DMS153 treated with DMSO at 0.1 percent for 48 hours (cell line): ENCODE measurements around the gene PITPNB.

Source experiments
- DNase-seq: peaks from one replicate; lab custom pipeline; 2025; ENCODE audit not compliant: unreplicated experiment; lab: John Stamatoyannopoulos, UW

Gene PITPNB

DNA sequence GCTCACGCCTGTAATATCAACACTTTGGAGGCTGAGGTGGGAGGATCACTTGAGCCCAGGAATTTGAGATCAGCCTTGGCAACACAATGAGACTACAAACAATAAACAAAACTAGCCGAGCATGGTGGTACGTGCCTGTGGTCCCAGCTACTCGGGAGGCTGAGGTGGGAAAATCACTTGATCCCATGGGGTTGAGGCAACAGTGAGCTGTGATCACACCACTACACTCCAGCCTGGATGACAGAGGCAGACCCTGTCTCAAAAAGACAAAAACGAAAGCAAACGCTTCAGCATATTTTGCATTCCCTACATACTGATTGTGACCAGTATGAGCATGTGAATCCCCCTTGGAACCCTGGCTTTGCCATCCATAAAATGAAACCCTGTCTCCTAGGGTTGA, 83.6 kb downstream of the PITPNB start:
- no peak for DNase-seq

DNA sequence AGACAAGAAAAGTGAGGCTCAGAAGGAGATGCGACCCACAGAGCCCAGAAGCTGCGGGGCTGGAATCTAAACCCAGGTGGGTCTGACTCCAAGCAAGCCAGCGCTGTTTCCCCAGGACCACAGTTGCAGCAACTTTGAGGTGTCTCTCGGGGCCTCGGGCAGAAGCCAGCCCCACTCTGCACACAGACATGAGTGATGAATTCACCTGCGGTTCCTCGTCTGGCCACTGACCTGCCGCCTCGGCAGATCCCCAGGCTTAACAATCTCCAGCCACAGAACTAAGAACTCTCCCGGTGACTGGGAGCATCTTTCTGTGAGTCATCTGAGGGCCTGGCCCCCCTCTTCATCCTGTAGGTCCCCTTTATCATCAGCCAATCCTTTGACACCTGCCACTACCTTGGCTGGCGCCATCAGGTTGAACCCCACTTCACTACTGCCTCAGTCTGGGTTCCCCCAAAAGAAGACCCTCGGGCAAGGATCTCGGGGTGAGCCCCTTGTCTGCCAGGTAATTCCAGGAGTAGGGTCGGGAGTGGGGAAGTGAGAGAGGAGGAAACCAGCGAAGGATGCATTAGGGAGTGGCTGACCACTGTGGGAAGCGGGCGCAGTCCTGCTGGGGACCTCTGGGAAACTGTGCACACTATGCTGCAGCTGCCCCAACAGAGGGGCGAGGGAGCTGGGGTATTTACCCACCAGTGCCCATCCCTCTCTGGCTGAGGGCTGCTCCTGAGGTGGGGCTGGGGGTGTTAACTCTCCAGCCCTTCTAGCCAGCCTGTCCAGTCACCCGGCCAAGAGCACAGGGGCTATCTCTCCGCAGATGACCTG, 84.5 kb downstream of the PITPNB start:
- DNase-seq, result no peak

DNA sequence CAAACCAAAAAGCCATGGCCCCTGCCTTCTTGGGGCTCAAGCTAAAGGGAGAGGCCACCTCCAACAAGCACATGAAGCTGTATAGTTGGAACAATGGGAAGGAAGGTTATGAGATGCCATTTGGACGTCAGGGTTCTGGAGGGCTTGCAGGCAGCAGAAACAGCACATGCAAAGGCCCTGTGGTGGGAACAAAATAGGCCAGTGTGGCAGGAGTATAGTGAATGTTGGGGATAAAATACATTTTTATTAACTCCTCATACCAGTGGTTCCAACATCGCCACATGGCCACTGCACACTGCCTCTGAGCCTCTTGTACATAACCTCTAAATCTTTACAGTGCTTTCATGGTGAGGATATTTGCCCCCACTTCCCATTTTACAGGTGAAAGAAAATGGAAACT, 85.3 kb downstream of the PITPNB start:
- DNase-seq, result no peak

DNA sequence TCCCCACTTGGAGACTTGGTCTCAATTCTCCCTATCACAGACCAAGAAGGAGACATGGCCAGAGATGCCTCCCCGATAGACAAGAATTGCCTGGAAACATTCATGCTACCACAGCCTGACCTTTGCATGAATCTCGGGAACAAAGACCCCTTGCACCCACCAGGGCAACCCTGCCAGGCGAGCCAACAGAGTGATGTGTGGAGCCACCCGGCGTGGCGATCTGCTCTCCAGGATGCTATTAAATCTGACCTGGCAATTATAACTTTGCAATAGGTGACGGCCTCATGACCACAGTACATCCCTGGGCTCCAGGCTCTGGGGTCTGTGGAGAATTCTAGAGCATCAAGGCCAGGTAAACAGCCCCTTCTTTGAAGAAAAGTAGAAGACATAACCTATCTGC, 86.5 kb downstream of the PITPNB start:
- no peak for DNase-seq

DNA sequence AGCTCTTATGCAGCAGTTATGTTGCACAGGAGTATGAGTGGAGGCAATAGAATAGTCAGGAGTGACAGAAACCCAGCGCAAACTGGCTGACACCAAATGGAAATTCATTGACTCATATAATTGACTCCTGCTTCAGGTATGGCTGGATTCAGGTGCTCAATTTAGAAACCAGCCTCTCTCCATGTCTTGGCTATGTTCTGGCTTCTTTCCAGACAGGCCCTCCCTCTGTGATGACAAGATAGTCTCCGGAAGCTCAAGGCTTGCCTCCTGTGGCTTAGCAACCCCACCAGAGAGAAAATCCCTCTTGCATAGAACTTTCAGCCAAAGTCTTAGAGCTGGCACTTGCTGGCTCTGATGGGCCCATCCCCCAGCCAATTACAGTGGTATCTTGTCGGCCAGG, 89.4 kb downstream of the PITPNB start:
- no peak for DNase-seq

DNA sequence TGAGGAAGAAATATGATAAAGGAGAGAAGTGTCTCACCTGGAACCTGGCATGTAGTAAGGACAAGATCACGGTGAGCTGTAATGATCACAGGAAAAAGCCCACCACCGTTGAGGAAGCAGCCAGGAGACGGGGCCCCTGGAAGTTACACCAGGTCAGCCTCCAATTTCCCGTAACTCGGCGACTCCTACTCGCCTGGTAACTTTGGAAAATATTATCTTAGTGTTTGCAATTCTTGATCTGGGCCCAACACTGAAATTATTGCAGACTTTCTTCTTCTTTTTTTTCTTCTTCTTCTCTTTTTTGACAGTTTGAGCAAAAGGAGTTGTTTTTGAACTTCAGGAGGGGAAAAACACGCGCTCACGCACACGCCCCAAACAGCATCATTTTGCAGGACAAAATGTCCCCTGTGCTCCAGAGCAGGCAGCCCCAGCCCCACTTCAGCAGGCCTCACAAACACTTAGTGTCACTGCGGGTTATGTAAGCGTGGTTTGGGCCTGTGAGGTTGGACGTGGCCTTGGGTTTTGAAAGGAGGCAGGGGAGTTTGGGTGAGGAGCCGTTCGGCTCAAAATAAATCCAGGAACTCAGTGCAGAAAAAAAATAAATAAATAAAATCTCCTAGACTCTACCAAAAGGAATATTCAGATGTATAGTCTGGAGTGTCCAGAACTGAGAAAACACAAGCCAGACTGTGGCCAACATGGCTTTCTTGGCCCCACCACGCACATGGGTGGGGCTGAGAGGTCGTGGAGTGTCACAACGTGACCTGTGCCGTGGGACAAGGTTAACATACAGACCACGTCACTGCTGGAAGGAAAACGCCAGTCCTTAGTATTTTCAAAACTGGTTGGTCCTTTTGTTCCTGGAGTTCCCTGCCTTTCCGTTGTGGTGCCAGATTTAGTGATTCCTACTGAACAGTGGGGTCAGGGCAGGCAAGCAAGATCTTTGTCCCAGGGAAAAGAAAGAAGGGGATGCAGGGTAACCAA, 91.2 kb downstream of the PITPNB start:
- DNase-seq, result no peak

DNA sequence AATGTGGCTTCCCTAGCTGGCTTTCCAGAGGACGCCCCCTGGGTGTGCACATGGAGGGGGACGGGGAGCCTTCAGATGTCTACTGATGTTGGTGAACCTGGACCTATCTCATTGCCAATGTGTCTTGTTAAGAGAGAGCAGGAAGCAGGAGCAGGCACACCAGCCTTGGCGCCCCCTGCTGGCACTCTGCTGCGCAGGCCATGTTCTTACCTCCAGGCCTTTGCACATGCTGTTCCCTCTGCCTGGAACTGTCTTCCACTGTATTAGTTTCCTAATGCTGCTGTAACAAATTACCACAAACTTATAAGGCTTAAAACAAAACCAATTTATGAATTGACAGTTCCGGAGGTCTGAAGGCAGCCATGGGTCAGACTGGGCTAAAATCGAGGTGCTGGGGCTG, 93.9 kb downstream of the PITPNB start:
- DNase-seq, result no peak

DNA sequence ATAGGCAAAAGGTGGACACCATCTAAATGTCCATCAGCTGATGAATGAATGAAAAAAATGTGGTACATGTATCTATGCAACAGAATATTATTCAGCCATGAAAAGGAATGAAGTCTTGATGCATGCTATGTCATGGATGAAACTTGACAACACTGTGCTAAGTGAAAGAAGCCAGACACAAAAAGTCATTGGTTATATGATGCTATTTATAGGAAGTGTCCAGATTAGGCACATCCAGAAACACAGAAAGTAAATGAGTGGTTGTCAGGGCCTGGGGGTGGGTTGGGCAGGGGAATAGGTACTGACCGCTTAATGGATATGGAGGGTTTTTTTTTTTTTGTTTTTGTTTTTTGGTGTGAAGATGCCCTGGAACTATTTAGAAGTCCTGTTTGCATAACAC, 95.8 kb downstream of the PITPNB start:
- no peak for DNase-seq

DNA sequence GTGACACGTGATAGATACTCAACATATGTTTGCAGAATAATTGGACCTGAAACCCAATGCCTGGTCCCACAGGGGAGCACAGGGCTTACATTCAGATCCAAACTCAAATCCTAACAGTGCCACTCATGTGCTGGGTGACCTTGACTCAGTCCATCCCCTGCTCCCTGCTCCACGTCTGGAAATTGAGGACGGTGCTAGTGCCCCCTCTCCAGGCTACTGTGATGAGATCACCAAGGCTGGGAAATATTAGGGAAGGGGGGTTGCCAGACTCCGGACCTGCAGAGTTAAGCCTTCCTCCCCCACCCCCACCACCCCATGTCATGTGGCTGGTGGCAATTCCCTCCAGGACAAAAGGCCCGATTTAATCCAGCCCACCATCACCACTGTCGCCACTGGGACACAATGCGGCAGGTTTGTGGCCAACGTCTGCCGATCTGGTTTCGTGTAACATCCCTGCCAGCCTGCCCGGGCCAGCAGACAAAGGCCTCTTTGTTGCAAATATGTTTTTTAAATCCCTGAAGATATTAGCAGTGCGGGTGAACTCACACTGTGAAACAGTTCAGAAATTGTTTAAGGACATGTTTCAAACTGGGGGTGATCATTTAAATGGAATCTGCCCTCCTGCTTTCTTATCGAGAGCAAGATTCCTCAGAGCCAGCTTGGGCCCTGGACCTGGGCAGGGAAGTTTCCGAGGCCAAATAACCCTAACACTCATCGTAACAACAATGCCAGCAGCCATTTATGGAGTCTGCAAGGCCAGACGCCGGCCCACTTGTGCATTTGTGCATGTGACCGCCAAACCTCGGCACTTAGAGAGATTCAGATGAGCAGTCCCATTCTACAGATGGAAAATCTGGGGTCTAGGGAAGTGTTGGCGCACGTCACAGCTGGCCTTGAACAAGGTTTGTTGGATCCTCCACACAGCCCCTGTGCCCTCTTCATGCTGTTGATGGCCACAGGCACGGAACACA, 97.9 kb downstream of the PITPNB start:
- no peak for DNase-seq

DNA sequence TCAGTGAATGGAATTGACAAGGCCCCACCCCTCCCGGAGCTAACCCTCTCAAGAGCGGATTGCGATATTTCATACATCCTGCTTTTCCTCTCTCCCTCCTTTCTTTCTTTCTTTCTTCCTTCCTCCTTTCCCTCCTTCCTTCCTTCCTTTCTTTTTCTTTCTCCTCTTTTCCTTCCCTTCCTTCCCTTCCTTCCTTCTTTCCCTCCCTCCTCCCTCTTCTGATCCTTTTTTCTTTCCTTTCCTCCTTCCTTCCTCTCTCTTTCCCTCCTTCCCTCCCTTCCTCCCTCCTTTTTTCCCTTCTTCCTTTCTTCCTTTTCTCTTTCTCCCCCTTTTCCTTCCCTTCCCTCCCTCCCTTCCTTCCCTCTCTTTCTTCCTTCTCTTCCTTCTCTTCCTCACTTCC, 102.5 kb downstream of the PITPNB start:
- no peak for DNase-seq

DNA sequence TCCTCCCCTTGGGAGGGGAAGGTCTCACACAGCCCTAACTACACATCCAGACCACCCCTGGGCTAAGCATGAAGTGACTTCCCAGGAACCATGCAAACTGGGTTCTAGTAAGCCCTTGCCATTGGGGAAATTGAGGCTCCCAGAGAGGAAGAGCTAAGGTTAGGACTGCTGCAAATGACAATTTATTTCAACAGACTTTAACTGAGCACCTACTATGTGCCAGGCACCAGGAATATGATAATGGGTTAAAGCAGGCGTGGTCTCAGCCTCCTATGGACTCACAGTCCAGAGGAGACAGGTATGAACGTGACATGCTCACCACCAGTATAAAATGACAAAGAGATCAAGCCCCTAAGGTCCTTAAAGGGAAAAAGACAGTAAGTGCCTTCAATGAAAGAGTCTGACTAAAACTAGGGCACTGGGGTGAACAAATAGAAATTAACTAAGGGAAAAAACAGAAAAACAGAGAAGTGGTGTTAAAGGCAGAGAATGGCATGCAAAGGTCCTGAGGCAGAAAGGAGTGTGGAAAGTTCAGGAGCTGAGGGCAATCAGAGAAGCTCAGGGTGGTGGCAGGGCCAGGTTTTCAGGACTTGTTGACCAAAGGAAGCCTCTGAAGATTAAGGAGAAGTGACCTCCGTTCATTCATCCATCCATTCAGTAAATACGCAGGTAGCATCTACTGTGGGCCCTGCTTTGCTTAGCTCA, 103.1 kb downstream of the PITPNB start:
- DNase-seq, result no peak

DNA sequence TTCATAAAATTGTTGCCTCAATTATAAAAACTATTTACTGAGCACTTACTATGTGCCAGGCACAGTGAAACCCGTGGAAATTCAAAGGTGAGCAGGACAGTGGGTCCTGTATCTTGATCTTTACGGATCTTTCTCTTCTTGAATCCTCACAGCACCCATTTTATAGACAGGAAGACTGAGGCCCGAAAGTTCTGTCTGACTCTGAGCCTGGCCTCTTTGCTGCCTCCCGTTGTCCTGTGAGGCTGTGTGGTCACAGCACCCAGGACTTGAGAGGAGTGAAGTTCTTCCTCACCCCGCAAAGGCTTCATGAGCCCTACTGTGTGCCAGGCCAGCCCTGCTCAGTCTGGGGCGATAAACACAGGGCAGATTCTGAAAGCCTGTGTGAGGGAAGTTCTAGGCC, 104.1 kb downstream of the PITPNB start:
- DNase-seq, result no peak

DNA sequence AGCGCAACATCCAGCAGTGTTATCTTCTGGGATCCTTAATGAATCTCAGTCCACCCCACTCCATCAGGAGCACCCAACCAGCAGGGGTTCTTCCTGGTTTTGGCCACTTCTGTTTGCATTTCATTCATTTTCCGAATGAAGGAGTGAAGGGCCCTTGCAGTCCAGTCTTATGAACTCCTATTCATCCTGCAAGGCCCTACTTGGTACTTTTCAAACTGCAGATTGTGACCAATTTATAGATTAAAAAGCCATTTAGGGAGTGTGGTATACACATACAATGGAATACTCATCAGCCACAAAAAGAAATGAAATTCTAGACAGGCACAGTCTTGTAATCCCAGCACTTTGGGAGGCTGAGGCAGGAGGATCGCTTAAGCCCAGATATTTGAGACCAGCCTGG, 107.3 kb downstream of the PITPNB start:
- no peak for DNase-seq

DNA sequence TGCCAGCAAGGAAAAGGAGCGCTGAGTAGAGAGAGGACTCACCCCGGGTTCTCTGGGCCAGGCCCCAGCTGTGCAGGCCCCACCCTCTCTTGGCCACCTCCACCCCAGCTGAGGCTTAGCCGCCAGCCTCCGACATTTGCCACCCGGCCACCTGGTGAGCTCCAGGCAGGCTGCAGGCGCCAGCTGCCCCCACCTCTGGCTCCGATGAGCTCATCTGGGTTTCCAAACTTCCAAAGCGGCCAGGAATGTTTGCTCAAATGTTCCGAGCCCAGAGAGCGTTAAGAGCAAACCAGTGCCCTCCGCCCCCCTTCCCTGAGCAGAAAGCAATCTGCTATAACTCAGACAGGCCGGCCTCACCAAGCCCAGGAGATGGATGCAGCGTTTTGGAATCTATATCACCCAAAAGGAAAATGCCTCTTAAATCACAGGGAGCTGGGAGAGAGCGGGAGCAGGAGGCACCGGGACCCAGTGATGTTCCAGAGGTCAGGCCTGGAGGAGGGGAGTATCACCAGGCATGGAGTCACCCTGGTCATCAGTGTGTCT, 108.4 kb downstream of the PITPNB start:
- DNase-seq, result no peak

DNA sequence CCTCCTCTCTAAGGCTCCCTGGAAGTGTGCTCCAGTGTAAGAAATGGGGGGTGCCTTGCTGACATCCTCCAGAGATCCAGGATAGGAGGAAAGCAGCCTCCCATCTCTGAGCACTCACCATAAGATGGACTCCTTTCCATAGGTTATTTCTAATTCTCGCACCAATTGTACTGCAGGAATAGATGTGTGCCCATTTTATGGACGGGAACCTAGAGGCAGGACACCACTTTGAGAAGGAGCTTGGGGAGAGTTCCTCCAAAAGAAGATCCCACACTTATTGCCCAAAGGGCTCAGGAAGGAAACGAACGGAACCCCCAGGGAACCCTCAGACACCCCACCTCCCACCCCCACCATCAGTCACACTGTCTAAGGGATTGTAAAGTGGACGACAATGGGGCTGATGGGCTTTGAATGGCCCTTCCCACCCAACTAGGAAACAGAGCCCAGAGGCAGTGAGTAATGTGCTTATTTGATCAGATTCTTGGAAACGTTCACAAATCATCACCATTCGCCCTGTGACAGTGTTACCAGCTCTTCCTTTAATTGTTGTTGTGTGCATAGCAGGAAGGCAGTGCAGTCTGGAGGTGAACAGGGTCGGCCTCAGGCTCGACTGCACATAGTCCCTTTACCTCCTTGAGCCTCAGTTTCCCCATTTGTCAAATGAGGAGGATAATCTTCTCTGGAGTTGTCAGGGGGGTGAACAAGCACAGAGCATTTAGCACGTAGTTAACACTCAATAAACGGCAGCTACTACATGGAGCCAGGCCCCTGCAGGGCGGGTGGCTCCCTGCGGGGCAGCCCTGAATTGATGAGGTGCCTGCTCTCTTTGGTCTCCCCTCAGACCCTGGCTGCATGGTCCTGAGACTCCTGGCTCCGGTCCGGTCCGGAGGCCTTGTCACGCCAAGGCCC, 109.1 kb downstream of the PITPNB start:
- no peak for DNase-seq

DNA sequence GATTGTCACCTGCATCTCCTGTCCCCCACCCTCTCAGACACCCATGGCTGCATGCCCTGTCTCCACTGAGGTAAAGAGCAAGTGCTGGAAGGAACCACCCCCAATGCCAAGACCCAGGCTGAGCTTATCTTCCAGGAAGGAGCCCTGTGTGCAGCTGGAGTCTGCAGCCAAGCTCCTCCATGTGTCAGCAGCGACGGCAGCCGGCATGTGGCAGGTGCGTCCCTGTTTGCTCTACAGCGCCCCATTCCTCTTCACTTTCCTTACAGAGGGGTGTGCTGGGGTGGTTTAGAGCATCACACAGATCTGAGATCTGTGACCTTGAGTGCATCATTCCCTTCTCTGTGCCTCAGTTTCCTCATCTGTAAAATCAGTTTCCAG, 109.8 kb downstream of the PITPNB start:
- DNase-seq, result no peak

DNA sequence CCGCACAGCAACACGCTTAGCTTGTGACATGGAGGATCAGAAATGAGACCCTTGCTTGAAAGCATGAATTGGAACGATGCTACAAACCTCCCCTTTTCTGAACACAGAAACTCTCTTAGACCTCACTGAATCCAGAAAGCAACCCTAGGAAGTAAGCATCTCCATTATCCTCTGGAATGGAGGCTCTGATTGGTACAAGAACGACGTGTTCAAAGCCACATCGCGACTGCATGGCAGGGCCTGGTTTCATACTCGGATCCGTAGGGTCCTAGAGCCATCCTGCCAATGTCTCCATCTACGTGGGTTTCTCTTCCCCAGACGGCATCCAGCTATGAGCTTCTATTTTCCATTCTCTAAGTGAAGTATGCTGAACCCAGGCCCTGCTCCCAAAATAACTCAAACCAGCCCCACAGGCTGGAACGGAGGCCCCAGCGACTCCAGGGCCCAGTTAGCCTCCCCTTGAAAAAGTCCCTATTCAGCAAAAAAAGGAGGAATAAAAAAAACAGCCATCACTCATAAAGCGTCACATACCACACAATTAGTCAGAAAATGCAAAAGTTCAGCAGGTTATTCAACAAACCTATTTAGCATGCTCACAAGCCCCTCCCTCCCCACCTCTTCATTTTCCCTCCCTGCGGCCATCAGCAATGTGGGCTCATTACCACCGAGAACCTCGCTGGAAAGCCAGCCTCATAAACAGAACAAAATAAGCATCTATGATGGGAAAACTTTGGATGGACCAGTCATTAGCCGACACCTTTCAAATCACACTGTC, 110.4 kb downstream of the PITPNB start:
- DNase-seq, result no peak

DNA sequence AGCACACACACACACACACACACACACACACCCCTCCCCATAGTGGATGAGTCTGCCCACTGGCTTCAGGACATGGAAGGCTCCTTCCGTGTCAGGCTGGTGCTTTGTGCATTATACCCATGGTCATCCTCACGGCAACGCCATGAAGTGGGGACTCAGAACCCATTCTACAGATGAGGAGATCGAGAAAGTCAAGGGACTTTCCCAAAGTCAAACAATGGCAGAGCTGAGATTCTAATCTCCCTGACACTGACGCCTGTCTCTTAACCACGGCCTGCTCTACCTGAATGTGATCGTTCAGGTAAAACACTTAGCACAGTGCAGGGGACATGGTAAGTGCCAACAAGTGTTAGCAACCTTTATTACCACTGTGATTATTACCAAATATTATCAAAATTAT, 113.2 kb downstream of the PITPNB start:
- no peak for DNase-seq
